AG09319 (cell line): Measurements from ENCODE around the gene MYLK.

Source experiments
- DNase-seq: peaks from one replicate; pipeline ENCODE4 v3.0.0-alpha.2; 2010; ENCODE audit warnings: low read depth; ENCODE audit errors: extremely low read depth
- CTCF ChIP-seq: IDR thresholded peaks from 2 replicates; pipeline ENCODE4 v1.5.1; 2011; ENCODE audit warnings: low read depth, mild to moderate bottlenecking, inconsistent platforms, low read length, moderate library complexity

MYLK gene

GRCh38 chr3:123831420-123831819, 52.7 kb downstream of the MYLK start:
- DNase-seq, result no peak
- no peak for TF ChIP-seq CTCF

- no peak for TF ChIP-seq CTCF
- no peak for DNase-seq
Observed at GRCh38 chr3:123821920-123822319, 62.2 kb downstream of the MYLK start.

GRCh38 chr3:123819949-123820348, 64.2 kb downstream of the MYLK start:
- no peak for TF ChIP-seq CTCF
- DNase-seq, result no peak

DNA sequence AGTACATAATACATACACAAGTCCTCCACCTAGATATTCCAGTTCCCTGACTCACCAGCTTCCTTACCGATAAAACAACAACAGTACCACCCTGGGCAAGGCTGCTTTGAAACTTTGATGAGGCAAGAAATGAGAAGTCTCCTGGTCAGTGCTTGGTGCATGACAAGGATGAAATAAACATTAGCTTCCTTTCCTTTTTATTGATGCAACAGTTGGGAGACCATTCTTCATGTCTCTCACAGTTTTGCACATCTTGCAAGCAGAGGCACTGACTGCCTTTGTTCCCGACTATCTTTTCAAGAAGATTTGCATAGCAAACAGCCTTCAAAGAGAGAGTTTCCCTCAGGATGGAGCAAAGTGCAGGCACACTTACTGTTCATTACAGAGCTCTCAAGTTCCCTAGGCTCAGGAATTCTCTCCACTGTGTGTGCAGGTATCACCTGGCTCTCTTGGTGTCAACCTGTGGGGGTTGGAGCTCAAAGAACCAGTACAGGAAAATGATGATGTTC, 65.2 kb downstream of the MYLK start:
- DNase-seq, result no peak
- no peak for TF ChIP-seq CTCF

DNA sequence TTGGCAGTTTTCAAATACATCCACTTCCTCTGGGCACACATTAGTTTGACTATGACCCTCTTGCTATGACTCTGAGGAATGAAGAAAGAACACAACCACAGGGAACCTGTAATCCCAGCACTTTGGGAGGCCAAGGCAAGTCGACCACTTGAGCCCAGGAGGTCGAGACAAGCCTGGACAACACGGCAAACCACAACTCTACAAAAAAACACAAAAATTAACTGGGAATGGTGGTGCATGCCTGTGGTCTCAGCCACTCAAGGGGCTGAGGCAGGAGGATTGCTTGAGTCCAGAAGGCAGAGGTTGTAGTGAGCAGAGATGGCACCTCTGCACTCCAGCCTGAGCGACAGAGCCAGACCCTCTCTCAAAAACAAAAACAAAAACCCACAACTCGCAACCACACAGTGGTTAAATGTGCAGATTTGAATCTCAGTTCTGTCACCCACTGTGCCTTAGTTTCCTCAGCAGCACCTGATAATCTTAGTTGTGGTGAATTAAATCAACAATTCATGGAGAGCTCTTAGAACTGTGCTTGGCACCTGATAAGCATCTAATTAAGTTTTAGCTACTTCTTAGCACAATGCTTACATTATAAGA, 65.7 kb downstream of the MYLK start:
- TF ChIP-seq CTCF, result no peak
- no peak for DNase-seq

- no peak for TF ChIP-seq CTCF
- no peak for DNase-seq
Observed at GRCh38 chr3:123817413-123817812, 66.7 kb downstream of the MYLK start.

- peak; percentile 51 for DNase-seq
- TF ChIP-seq CTCF, result no peak
Observed at GRCh38 chr3:123816673-123817207, 67.4 kb downstream of the MYLK start.
